ENCODE measurements around the gene CDC42EP4. TPM values are rescaled to one million over a fixed set of nuclear protein-coding genes. Genes with fewer than 3 reads are reported as not detected.

CDC42EP4 gene
- total and polyA plus RNA-seq, 4 donors, result 15.7 to 31.0 (median 28.0) TPM

DNA sequence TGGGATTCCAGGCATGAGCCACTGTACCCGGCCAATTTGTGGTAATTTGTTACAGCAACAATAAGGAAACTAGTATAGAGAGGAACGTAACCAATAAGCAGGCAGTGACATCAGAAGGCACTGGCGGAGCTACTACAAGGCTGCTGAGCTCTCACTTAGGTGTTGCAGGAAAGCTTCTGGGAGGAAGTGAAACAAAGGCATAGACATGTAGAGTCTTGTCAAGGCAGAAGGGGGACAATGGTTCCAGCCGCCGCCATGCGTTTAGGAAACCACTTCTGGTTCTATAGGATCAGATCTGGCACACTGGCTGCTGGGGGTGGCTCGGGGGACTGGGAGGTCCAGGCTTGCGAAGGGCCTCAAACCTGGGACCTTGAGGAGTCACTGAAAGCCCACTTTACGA is 40.7 kb downstream of the CDC42EP4 start:
- H3K27me3 ChIP-seq (ENCODE audit: control insufficient read depth in 4 of 4, insufficient read depth in 4 of 4, low read length in 3 of 4), result no peaks in the 10 kb centered on the region
- no peak for DNase-seq (ENCODE audit: low spot score)
- H3K4me1 ChIP-seq (ENCODE audit: control insufficient read depth in 4 of 4, insufficient read depth in 4 of 4, low read length in 3 of 4), result no peaks in the 10 kb centered on the region
- WGBS, result 90% methylated on average over 9 of the region's 9 CpGs
- no peaks in the 10 kb centered on the region for H3K36me3 ChIP-seq (ENCODE audit: control insufficient read depth in 4 of 4, insufficient read depth in 3 of 4, low read depth in 1 of 4, low read length in 3 of 4)
- no peak overlapping the region for H3K9ac ChIP-seq (ENCODE audit: low read depth in 1 of 2, low read length in 2 of 2)
- no peak overlapping the region for H3K27ac ChIP-seq (ENCODE audit: low read depth in 1 of 2, low read length in 2 of 2)
- TF ChIP-seq, protein P1, sequence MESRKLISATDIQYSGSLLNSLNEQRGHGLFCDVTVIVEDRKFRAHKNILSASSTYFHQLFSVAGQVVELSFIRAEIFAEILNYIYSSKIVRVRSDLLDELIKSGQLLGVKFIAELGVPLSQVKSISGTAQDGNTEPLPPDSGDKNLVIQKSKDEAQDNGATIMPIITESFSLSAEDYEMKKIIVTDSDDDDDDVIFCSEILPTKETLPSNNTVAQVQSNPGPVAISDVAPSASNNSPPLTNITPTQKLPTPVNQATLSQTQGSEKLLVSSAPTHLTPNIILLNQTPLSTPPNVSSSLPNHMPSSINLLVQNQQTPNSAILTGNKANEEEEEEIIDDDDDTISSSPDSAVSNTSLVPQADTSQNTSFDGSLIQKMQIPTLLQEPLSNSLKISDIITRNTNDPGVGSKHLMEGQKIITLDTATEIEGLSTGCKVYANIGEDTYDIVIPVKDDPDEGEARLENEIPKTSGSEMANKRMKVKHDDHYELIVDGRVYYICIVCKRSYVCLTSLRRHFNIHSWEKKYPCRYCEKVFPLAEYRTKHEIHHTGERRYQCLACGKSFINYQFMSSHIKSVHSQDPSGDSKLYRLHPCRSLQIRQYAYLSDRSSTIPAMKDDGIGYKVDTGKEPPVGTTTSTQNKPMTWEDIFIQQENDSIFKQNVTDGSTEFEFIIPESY (IDR thresholded peaks at IDR 0.05), result no peak
- TF ChIP-seq RAD21 (IDR thresholded peaks at IDR 0.05) (no peak), SP1 (IDR thresholded peaks at IDR 0.05) (no peak), EGR1 (IDR thresholded peaks at IDR 0.05; ENCODE audit: low read depth in 2 of 2) (no peak)
- TF ChIP-seq, protein P2, sequence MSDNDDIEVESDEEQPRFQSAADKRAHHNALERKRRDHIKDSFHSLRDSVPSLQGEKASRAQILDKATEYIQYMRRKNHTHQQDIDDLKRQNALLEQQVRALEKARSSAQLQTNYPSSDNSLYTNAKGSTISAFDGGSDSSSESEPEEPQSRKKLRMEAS (IDR thresholded peaks at IDR 0.05), result no peak
- no peaks in the 10 kb centered on the region for H3K9me3 ChIP-seq (ENCODE audit: control insufficient read depth in 4 of 4, low read length in 3 of 4)
- H3K4me3 ChIP-seq (ENCODE audit: low read depth in 1 of 3, low read length in 3 of 3), result no peak overlapping the region

DNA sequence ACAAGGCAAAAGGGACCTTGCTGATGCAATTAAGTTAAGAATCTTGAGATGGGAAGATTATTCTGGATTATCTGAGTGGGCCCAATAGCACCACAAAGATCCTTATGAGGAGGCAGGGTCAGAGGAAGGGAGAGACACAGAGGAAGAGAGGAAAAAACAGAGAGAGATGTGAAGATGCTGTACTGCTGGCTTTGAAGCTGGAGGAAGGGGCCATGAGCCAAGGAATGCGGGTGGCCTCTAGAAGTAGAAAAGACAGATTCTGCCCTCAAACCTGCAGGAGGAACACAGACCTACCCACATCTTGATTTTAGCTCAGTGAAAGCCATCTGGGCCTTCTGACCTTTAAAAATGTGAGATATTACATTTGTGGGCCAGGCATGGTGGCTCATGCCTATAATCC is 42.0 kb downstream of the CDC42EP4 start:
- H3K9me3 ChIP-seq (ENCODE audit: control insufficient read depth in 4 of 4, low read length in 3 of 4), result no peaks in the 10 kb centered on the region
- no peaks in the 10 kb centered on the region for H3K36me3 ChIP-seq (ENCODE audit: control insufficient read depth in 4 of 4, insufficient read depth in 3 of 4, low read depth in 1 of 4, low read length in 3 of 4)
- H3K4me3 ChIP-seq (ENCODE audit: low read depth in 1 of 3, low read length in 3 of 3), result no peak overlapping the region
- H3K27me3 ChIP-seq (ENCODE audit: control insufficient read depth in 4 of 4, insufficient read depth in 4 of 4, low read length in 3 of 4), result no peaks in the 10 kb centered on the region
- no peak overlapping the region for H3K27ac ChIP-seq (ENCODE audit: low read depth in 1 of 2, low read length in 2 of 2)
- DNase-seq (ENCODE audit: low spot score), result no peak
- no peak overlapping the region for H3K9ac ChIP-seq (ENCODE audit: low read depth in 1 of 2, low read length in 2 of 2)
- TF ChIP-seq FOXA2 (IDR thresholded peaks at IDR 0.05) (no peak), RXRA (IDR thresholded peaks at IDR 0.05) (no peak), RAD21 (IDR thresholded peaks at IDR 0.05) (no peak), HNF4A (conservative IDR thresholded peaks at IDR 0.05) (no peak), GABPA (IDR thresholded peaks at IDR 0.05 in 1 of 2, conservative IDR thresholded peaks at IDR 0.05 in 1 of 2) (no peak)
- TF ChIP-seq, protein P3, sequence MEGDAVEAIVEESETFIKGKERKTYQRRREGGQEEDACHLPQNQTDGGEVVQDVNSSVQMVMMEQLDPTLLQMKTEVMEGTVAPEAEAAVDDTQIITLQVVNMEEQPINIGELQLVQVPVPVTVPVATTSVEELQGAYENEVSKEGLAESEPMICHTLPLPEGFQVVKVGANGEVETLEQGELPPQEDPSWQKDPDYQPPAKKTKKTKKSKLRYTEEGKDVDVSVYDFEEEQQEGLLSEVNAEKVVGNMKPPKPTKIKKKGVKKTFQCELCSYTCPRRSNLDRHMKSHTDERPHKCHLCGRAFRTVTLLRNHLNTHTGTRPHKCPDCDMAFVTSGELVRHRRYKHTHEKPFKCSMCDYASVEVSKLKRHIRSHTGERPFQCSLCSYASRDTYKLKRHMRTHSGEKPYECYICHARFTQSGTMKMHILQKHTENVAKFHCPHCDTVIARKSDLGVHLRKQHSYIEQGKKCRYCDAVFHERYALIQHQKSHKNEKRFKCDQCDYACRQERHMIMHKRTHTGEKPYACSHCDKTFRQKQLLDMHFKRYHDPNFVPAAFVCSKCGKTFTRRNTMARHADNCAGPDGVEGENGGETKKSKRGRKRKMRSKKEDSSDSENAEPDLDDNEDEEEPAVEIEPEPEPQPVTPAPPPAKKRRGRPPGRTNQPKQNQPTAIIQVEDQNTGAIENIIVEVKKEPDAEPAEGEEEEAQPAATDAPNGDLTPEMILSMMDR (IDR thresholded peaks at IDR 0.05; ENCODE audit: low read depth, low read length, missing input control), result no peak
- WGBS, result 49% methylated on average over 1 of the region's 1 CpG
- no peaks in the 10 kb centered on the region for H3K4me1 ChIP-seq (ENCODE audit: control insufficient read depth in 4 of 4, insufficient read depth in 4 of 4, low read length in 3 of 4)

DNA sequence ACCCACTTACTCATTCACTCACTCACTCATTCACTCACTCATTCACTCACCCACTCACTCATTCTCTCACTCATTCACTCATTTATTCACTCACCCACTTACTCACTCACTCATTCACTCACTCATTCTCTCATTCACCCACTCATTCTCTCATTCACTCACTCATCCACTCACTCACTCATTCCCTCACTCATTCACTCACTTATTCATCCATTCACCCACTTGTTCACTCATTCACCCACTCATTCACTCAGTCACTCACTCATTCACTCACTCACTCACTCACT is 42.5 kb downstream of the CDC42EP4 start:
- no peaks in the 10 kb centered on the region for H3K36me3 ChIP-seq (ENCODE audit: control insufficient read depth in 4 of 4, insufficient read depth in 3 of 4, low read depth in 1 of 4, low read length in 3 of 4)
- no peak overlapping the region for H3K9ac ChIP-seq (ENCODE audit: low read depth in 1 of 2, low read length in 2 of 2)
- H3K4me3 ChIP-seq (ENCODE audit: low read depth in 1 of 3, low read length in 3 of 3), result no peak overlapping the region
- H3K27ac ChIP-seq (ENCODE audit: low read depth in 1 of 2, low read length in 2 of 2), result no peak overlapping the region
- no peaks in the 10 kb centered on the region for H3K27me3 ChIP-seq (ENCODE audit: control insufficient read depth in 4 of 4, insufficient read depth in 4 of 4, low read length in 3 of 4)
- H3K9me3 ChIP-seq (ENCODE audit: control insufficient read depth in 4 of 4, low read length in 3 of 4), result no peaks in the 10 kb centered on the region
- DNase-seq (ENCODE audit: low spot score), result no peak
- H3K4me1 ChIP-seq (ENCODE audit: control insufficient read depth in 4 of 4, insufficient read depth in 4 of 4, low read length in 3 of 4), result no peaks in the 10 kb centered on the region
- TF ChIP-seq, protein P4, sequence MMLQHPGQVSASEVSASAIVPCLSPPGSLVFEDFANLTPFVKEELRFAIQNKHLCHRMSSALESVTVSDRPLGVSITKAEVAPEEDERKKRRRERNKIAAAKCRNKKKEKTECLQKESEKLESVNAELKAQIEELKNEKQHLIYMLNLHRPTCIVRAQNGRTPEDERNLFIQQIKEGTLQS (IDR thresholded peaks at IDR 0.05), result no peak
- TF ChIP-seq NR2F2 (IDR thresholded peaks at IDR 0.05), result no peak
- no peak for TF ChIP-seq RXRA (IDR thresholded peaks at IDR 0.05)
- TF ChIP-seq, protein P5, sequence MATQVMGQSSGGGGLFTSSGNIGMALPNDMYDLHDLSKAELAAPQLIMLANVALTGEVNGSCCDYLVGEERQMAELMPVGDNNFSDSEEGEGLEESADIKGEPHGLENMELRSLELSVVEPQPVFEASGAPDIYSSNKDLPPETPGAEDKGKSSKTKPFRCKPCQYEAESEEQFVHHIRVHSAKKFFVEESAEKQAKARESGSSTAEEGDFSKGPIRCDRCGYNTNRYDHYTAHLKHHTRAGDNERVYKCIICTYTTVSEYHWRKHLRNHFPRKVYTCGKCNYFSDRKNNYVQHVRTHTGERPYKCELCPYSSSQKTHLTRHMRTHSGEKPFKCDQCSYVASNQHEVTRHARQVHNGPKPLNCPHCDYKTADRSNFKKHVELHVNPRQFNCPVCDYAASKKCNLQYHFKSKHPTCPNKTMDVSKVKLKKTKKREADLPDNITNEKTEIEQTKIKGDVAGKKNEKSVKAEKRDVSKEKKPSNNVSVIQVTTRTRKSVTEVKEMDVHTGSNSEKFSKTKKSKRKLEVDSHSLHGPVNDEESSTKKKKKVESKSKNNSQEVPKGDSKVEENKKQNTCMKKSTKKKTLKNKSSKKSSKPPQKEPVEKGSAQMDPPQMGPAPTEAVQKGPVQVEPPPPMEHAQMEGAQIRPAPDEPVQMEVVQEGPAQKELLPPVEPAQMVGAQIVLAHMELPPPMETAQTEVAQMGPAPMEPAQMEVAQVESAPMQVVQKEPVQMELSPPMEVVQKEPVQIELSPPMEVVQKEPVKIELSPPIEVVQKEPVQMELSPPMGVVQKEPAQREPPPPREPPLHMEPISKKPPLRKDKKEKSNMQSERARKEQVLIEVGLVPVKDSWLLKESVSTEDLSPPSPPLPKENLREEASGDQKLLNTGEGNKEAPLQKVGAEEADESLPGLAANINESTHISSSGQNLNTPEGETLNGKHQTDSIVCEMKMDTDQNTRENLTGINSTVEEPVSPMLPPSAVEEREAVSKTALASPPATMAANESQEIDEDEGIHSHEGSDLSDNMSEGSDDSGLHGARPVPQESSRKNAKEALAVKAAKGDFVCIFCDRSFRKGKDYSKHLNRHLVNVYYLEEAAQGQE (IDR thresholded peaks at IDR 0.05), result no peak
- TF ChIP-seq, protein P2 (IDR thresholded peaks at IDR 0.05), result no peak
- TF ChIP-seq TAF1 (conservative IDR thresholded peaks at IDR 0.05), result no peak
- TF ChIP-seq GABPA (IDR thresholded peaks at IDR 0.05 in 1 of 2, conservative IDR thresholded peaks at IDR 0.05 in 1 of 2), result no peak
- no peak for TF ChIP-seq SP1 (IDR thresholded peaks at IDR 0.05)
- no peak for TF ChIP-seq HNF4G (IDR thresholded peaks at IDR 0.05)
- TF ChIP-seq JUND (IDR thresholded peaks at IDR 0.05), result no peak
- no peak for TF ChIP-seq YY1 (IDR thresholded peaks at IDR 0.05)
- no peak for TF ChIP-seq FOXA1 (IDR thresholded peaks at IDR 0.05)
- TF ChIP-seq, protein P3 (IDR thresholded peaks at IDR 0.05; ENCODE audit: low read depth, low read length, missing input control), result no peak
- TF ChIP-seq HNF4A (conservative IDR thresholded peaks at IDR 0.05), result no peak
- no peak for TF ChIP-seq RAD21 (IDR thresholded peaks at IDR 0.05)
- TF ChIP-seq EGR1 (IDR thresholded peaks at IDR 0.05; ENCODE audit: low read depth in 2 of 2), result no peak
- TF ChIP-seq FOXA2 (IDR thresholded peaks at IDR 0.05), result no peak
